GM12878 (cell line): ENCODE measurements around the gene ZDHHC19. TPM values are rescaled to one million over a fixed set of nuclear protein-coding genes. Genes with fewer than 3 reads are reported as not detected.

Source experiments
- ATAC-seq: fragments of 200-7000 bp; cut with Tn5 transposase; 3 replicates; pipeline ENCODE4 v1.9.1; 2020; ENCODE audit warnings: mild to moderate bottlenecking, moderate library complexity
- BruUV-seq: library from RNA; stranded (reverse); fragments of 400-500 nt; replicated peaks from 2 replicates; lab custom pipeline; 2021; lab: Mats Ljungman, UMichigan
- CTCF ChIA-PET: fragments of 300-600 bp; sonication (Branson Sonifier 250); formaldehyde crosslinking; extraction: SDS; loops from one replicate; lab custom pipeline; 2021; ENCODE audit warnings: inconsistent platforms; lab: Yijun Ruan, JAX
- POLR2A ChIA-PET: fragments of 350-600 bp; formaldehyde crosslinking; extraction: SDS; loops from one replicate; lab custom pipeline; 2021; ENCODE audit warnings: inconsistent platforms; lab: Charles Lee
- RAD21 ChIA-PET: fragments of 300-600 bp; sonication (Branson Sonifier 250); formaldehyde crosslinking; loops from one replicate; lab custom pipeline; 2023; ENCODE audit warnings: antibody characterized with exemption; ENCODE audit not compliant: unreplicated experiment; lab: Charles Lee
- SMC1A ChIA-PET: fragments of 300-600 bp; sonication (Branson Sonifier 250); formaldehyde crosslinking; loops from one replicate; lab custom pipeline; 2023; ENCODE audit not compliant: unreplicated experiment, uncharacterized antibody; lab: Charles Lee
- DNase-seq: peaks from one replicate; pipeline ENCODE4 v3.0.0-alpha.2; 2011; ENCODE audit warnings: low read depth, low spot score
- FAIRE-seq: peaks from 3 replicates; lab custom pipeline; 2011; peaks lifted over from hg19 to GRCh38; lab: Jason Lieb, UNC
- H2AFZ ChIP-seq: 2 replicates; pipeline ENCODE4 v1.6.0; 2011; ENCODE audit warnings: low read depth, low read length, control low read depth; ENCODE audit not compliant: control insufficient read depth
- H3K27ac ChIP-seq: 2 replicates; pipeline ENCODE4 v1.5.1; 2011; ENCODE audit warnings: control low read depth; ENCODE audit not compliant: control insufficient read depth, insufficient read depth
- H3K27me3 ChIP-seq, 2 experiments: replicated peaks in 1 of 2; 2 replicates each; pipeline versions ENCODE4 v1.6.0 to v1.6.1; 2011; ENCODE audit warnings: low read length in 1 of 2; ENCODE audit not compliant: control insufficient read depth in 2 of 2, insufficient read depth in 2 of 2
- H3K36me3 ChIP-seq, 2 experiments: 2 replicates each; pipeline ENCODE4 v1.5.1; 2011; ENCODE audit warnings: low read length in 1 of 2; ENCODE audit not compliant: control insufficient read depth in 2 of 2, insufficient read depth in 2 of 2
- H3K4me1 ChIP-seq: 2 replicates; pipeline ENCODE4 v1.6.1; 2011; ENCODE audit warnings: mild to moderate bottlenecking, low read length, moderate library complexity, mixed read lengths; ENCODE audit not compliant: control insufficient read depth, insufficient read depth
- H3K4me2 ChIP-seq: 2 replicates; pipeline ENCODE4 v1.6.0; 2011; ENCODE audit warnings: control low read depth; ENCODE audit not compliant: control insufficient read depth, insufficient read depth
- H3K4me3 ChIP-seq: fragments of 200-600 bp; sonication (generic); 2 replicates; pipeline ENCODE4 v1.5.1; 2016
- H3K79me2 ChIP-seq: 2 replicates; pipeline ENCODE4 v1.6.0; 2011; ENCODE audit warnings: low read length; ENCODE audit not compliant: control insufficient read depth, insufficient read depth
- H3K9ac ChIP-seq: 2 replicates; pipeline ENCODE4 v1.8.0; 2011; ENCODE audit warnings: low read length, control low read depth, mixed read lengths; ENCODE audit not compliant: control insufficient read depth, insufficient read depth
- H3K9me3 ChIP-seq: replicated peaks from 3 replicates; pipeline ENCODE4 v1.5.1; 2011; ENCODE audit warnings: mild to moderate bottlenecking, low read length; ENCODE audit not compliant: control insufficient read depth, insufficient read depth
- H4K20me1 ChIP-seq: 2 replicates; pipeline ENCODE4 v1.6.0; 2011; ENCODE audit not compliant: control insufficient read depth, insufficient read depth
- ETV6 ChIP-seq, 2 experiments: fragments of 450-650 bp in 1 of 2; IDR thresholded peaks in 1 of 2; conservative IDR thresholded peaks in 1 of 2; 2 replicates each; pipeline ENCODE4 v1.6.1; 2014; ENCODE audit warnings: antibody characterized with exemption in 1 of 2, borderline replicate concordance in 1 of 2, low read depth in 1 of 2, mild to moderate bottlenecking in 1 of 2, moderate library complexity in 1 of 2
- HDGF ChIP-seq: fragments of 450-650 bp; IDR thresholded peaks from 2 replicates; pipeline ENCODE4 v1.6.1; 2016; ENCODE audit warnings: antibody characterized with exemption
- IRF4 ChIP-seq: IDR thresholded peaks from 2 replicates; pipeline ENCODE4 v1.6.1; 2011; ENCODE audit warnings: low read depth, low read length
- NFYA ChIP-seq: IDR thresholded peaks from 2 replicates; pipeline ENCODE4 v1.6.1; 2011; ENCODE audit warnings: low read depth, mild to moderate bottlenecking, low read length, improper control_type of control experiment, borderline replicate concordance
- NR2C1 ChIP-seq: fragments of 450-650 bp; IDR thresholded peaks from 2 replicates; pipeline ENCODE4 v1.6.1; 2017; ENCODE audit warnings: antibody characterized with exemption, mild to moderate bottlenecking, moderate library complexity
- RAD51 ChIP-seq: fragments of 450-650 bp; IDR thresholded peaks from 2 replicates; pipeline ENCODE4 v1.6.1; 2016; ENCODE audit warnings: moderate library complexity, mild to moderate bottlenecking, inconsistent platforms
- RUNX3 ChIP-seq: IDR thresholded peaks from 2 replicates; pipeline ENCODE4 v1.6.1; 2012; ENCODE audit warnings: low read length, inconsistent platforms
- SMAD1 ChIP-seq: fragments of 450-650 bp; IDR thresholded peaks from 2 replicates; pipeline ENCODE4 v1.6.1; 2018; ENCODE audit warnings: mild to moderate bottlenecking, low read depth; ENCODE audit not compliant: partially characterized antibody
- SMARCA5 ChIP-seq: fragments of 450-650 bp; IDR thresholded peaks from 2 replicates; pipeline ENCODE4 v1.6.1; 2017; ENCODE audit warnings: mild to moderate bottlenecking
- SPI1 ChIP-seq: IDR thresholded peaks from 2 replicates; pipeline ENCODE4 v1.6.1; 2011; ENCODE audit warnings: low read depth, mild to moderate bottlenecking, low read length, moderate library complexity, borderline replicate concordance; ENCODE audit not compliant: insufficient read depth
- SUPT20H ChIP-seq: IDR thresholded peaks from 2 replicates; pipeline ENCODE4 v1.6.1; 2011; ENCODE audit warnings: low read depth, mild to moderate bottlenecking, low read length, moderate library complexity, borderline replicate concordance; ENCODE audit not compliant: control insufficient read depth
- ZNF622 ChIP-seq: fragments of 450-650 bp; IDR thresholded peaks from 2 replicates; pipeline ENCODE4 v1.6.1; 2017; ENCODE audit warnings: mild to moderate bottlenecking, inconsistent platforms
- WGBS: methylation state at CpG from one replicate; pipeline ENCODE4 v1.1.6; 2016; ENCODE audit warnings: low lambda C conversion rate; ENCODE audit not compliant: insufficient replicate concordance, insufficient coverage; ENCODE audit errors: missing lambda C conversion rate; 5-methylcytosine and 5-hydroxymethylcytosine counted together
- in situ Hi-C: fragments of 300-500 bp; cut with MboI; formaldehyde crosslinking; loops from 9 replicates; pipeline ENCODE4 v1.14.3; 2018; ENCODE audit warnings: mixed read lengths
- intact Hi-C: fragments of 100-400 bp; cut with micrococcal nuclease; formaldehyde crosslinking; loops from one replicate; pipeline ENCODE4 v1.14.2; 2022; ENCODE audit not compliant: unreplicated experiment
- polyA plus RNA-seq, 11 experiments: library from polyadenylated mRNA; depleted of rRNA in 4 of 11; unstranded in 6 of 11; stranded (reverse) in 5 of 11; fragments of >200 nt; fragmentation: Nextera tagmentation in 4 of 11; fragmentation: Illumina TruSeq in 1 of 11; extraction: Ambion mirVana in 4 of 11; extraction: Trizol in 1 of 11; gene quantifications; 1 replicate in 1 of 11; 2 replicates in 10 of 11; pipeline versions ENCODE4 v1.2.1 to v1.2.3, GENCODE V29; 2011 to 2016; ENCODE audit warnings: inconsistent platforms in 2 of 11, missing spikeins in 2 of 11, low read depth in 1 of 11
- total RNA-seq, 4 experiments: library from RNA; depleted of rRNA in 3 of 4; stranded (reverse); fragments of >200 nt in 3 of 4; fragmentation: Illumina TruSeq in 1 of 4; extraction: Trizol in 1 of 4; gene quantifications; 2 replicates each; pipeline versions ENCODE4 v1.2.1 to v1.2.3, GENCODE V29; 2013 to 2021
- TF ChIP-seq, protein P1 (sequence below): fragments of 450-650 bp; formaldehyde crosslinking; IDR thresholded peaks from 2 replicates; pipeline ENCODE4 v1.4.0; 2020; ENCODE audit warnings: mild to moderate bottlenecking, moderate library complexity
- TF ChIP-seq, protein P2 (sequence below): fragments of 450-650 bp; formaldehyde crosslinking; IDR thresholded peaks from 2 replicates; pipeline ENCODE4 v1.5.0; 2022; ENCODE audit warnings: mild to moderate bottlenecking, missing genetic modification characterization
- TF ChIP-seq, protein P3 (sequence below): IDR thresholded peaks from 2 replicates; pipeline ENCODE4 v1.6.1; 2011; ENCODE audit warnings: borderline replicate concordance, low read depth, mild to moderate bottlenecking, moderate library complexity, mixed read lengths, low read length; ENCODE audit not compliant: insufficient read depth; ENCODE audit errors: extremely low read length

ZDHHC19 gene
- total and polyA plus RNA-seq, 10 of the 15 experiments (the other 5 are each of a cell fraction or from before 2014, with no cell fraction given) = 0.26 TPM; not detected in 9

DNA sequence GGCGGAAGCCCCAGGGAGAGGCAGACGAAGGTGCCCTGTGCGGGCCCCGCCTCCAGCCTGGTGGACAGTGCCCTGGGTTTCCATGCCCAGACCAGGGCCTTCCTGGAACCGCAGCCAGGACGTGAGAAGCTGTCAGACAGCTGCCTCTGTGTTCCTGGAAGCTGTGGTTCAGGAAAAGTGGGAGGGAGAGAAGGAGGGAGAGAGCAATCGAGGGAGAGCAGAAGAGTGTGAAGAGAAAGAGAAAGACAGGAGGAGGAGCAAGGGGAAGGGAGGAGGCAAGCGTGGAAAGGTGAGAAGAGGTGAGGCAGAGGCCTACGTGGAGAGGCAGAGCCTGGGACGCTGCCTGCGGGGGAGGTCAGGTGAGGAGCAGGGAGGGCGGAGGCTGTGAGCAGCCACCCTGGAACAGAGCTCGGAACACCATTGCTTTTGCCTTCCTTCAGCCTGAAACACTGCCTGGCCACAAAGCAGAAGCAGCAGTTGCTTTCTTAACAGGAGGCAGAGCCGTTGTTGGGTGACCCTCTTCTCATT lies 18.6 kb downstream of the ZDHHC19 start:
- peak; percentile 88 for FAIRE-seq
- no peaks in the 10 kb centered on the region for H3K36me3 ChIP-seq
- SMC1A ChIA-PET = interaction anchor here (0.5 to 9.7 kb wide), 15 partner anchors 11 to 321 kb away, joined by 3 to 151 read pairs (median 5); no protein-coding TSS in a partner anchor
- peak; percentile 64 for ATAC-seq
- H3K9me3 ChIP-seq = no peaks in the 10 kb centered on the region
- H3K27ac ChIP-seq = peak overlapping the region; percentile 83
- H4K20me1 ChIP-seq = no peaks in the 10 kb centered on the region
- CTCF ChIA-PET = interaction anchor here (0.8 to 6.6 kb wide), 8 partner anchors 12 to 171 kb away, joined by 3 to 121 read pairs (median 5); no protein-coding TSS in a partner anchor
- peak overlapping the region; percentile 61 for H2AFZ ChIP-seq
- no peaks in the 10 kb centered on the region; the same call in 1 of the 2 replicates for H3K79me2 ChIP-seq
- H3K4me1 ChIP-seq = peaks cover 50% of the 10 kb centered on the region
- no peak for DNase-seq
- BruUV-seq = no TSS peak
- 2% methylated on average over 14 of the region's 14 CpGs for WGBS
- POLR2A ChIA-PET = interaction anchor here (0.5 to 6.1 kb wide), 11 partner anchors 12 to 217 kb away, joined by 3 to 61 read pairs (median 5); no protein-coding TSS in a partner anchor
- RAD21 ChIA-PET = interaction anchor here (0.5 to 6.5 kb wide), 18 partner anchors 9 to 297 kb away, joined by 3 to 113 read pairs (median 6); no protein-coding TSS in a partner anchor
- no peaks in the 10 kb centered on the region for H3K27me3 ChIP-seq
- in situ Hi-C loops = loop anchor here (5.0 kb wide), 1 partner anchor 115 kb away; no protein-coding TSS in a partner anchor
- intact Hi-C loops = loop anchor here (1.0 to 10.0 kb wide), 3 partner anchors 9 to 288 kb away; partner anchors contain the start of gene TNK2
- peak overlapping the region; percentile 66 for H3K9ac ChIP-seq
- peak overlapping the region; percentile 53; the same call in 1 of the 2 replicates for H3K4me3 ChIP-seq
- H3K4me2 ChIP-seq = peak overlapping the region; percentile 67
- TF ChIP-seq NFYA (no peak), SMAD1 (no peak), SMARCA5 (peak; percentile 93), NR2C1 (no peak), SUPT20H (no peak), IRF4 (0 out of 2 replicates have a peak, but pooled peaks have one; percentile 32), HDGF (peak; percentile 100), SPI1 (no peak), RAD51 (peak; percentile 44; the same call in 1 of the 2 replicates), ZNF622 (no peak), RUNX3 (0 out of 2 replicates have a peak, but pooled peaks have one; percentile 7), ETV6 (conservative IDR thresholded peaks at IDR 0.05 in 1 of 2, IDR thresholded peaks at IDR 0.05 in 1 of 2; ENCODE audit: borderline replicate concordance in 1 of 2, low read depth in 1 of 2) (no peak)
- TF ChIP-seq, protein P1, sequence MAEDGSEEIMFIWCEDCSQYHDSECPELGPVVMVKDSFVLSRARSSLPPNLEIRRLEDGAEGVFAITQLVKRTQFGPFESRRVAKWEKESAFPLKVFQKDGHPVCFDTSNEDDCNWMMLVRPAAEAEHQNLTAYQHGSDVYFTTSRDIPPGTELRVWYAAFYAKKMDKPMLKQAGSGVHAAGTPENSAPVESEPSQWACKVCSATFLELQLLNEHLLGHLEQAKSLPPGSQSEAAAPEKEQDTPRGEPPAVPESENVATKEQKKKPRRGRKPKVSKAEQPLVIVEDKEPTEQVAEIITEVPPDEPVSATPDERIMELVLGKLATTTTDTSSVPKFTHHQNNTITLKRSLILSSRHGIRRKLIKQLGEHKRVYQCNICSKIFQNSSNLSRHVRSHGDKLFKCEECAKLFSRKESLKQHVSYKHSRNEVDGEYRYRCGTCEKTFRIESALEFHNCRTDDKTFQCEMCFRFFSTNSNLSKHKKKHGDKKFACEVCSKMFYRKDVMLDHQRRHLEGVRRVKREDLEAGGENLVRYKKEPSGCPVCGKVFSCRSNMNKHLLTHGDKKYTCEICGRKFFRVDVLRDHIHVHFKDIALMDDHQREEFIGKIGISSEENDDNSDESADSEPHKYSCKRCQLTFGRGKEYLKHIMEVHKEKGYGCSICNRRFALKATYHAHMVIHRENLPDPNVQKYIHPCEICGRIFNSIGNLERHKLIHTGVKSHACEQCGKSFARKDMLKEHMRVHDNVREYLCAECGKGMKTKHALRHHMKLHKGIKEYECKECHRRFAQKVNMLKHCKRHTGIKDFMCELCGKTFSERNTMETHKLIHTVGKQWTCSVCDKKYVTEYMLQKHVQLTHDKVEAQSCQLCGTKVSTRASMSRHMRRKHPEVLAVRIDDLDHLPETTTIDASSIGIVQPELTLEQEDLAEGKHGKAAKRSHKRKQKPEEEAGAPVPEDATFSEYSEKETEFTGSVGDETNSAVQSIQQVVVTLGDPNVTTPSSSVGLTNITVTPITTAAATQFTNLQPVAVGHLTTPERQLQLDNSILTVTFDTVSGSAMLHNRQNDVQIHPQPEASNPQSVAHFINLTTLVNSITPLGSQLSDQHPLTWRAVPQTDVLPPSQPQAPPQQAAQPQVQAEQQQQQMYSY = no peak; the same call in 1 of the 2 replicates
- TF ChIP-seq, protein P2, sequence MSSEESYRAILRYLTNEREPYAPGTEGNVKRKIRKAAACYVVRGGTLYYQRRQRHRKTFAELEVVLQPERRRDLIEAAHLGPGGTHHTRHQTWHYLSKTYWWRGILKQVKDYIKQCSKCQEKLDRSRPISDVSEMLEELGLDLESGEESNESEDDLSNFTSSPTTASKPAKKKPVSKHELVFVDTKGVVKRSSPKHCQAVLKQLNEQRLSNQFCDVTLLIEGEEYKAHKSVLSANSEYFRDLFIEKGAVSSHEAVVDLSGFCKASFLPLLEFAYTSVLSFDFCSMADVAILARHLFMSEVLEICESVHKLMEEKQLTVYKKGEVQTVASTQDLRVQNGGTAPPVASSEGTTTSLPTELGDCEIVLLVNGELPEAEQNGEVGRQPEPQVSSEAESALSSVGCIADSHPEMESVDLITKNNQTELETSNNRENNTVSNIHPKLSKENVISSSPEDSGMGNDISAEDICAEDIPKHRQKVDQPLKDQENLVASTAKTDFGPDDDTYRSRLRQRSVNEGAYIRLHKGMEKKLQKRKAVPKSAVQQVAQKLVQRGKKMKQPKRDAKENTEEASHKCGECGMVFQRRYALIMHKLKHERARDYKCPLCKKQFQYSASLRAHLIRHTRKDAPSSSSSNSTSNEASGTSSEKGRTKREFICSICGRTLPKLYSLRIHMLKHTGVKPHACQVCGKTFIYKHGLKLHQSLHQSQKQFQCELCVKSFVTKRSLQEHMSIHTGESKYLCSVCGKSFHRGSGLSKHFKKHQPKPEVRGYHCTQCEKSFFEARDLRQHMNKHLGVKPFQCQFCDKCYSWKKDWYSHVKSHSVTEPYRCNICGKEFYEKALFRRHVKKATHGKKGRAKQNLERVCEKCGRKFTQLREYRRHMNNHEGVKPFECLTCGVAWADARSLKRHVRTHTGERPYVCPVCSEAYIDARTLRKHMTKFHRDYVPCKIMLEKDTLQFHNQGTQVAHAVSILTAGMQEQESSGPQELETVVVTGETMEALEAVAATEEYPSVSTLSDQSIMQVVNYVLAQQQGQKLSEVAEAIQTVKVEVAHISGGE = no peak
- TF ChIP-seq, protein P3, sequence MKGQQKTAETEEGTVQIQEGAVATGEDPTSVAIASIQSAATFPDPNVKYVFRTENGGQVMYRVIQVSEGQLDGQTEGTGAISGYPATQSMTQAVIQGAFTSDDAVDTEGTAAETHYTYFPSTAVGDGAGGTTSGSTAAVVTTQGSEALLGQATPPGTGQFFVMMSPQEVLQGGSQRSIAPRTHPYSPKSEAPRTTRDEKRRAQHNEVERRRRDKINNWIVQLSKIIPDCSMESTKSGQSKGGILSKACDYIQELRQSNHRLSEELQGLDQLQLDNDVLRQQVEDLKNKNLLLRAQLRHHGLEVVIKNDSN = no peak
